CD4-positive, alpha-beta T cell treated with Interleukin-12 subunit alpha and Interleukin-12 subunit beta, for 1 hour (primary cell): Measurements from ENCODE around the gene ITGAL.
"Not testable (repeated sequence)": the region's sequence is repeated elsewhere in the genome, so short reads cannot be mapped to it uniquely, and the experiment has no call there.

Experiments used
- DNase-seq: peaks from one replicate; pipeline ENCODE4 v3.0.0-alpha.2; 2020

Gene ITGAL

DNA sequence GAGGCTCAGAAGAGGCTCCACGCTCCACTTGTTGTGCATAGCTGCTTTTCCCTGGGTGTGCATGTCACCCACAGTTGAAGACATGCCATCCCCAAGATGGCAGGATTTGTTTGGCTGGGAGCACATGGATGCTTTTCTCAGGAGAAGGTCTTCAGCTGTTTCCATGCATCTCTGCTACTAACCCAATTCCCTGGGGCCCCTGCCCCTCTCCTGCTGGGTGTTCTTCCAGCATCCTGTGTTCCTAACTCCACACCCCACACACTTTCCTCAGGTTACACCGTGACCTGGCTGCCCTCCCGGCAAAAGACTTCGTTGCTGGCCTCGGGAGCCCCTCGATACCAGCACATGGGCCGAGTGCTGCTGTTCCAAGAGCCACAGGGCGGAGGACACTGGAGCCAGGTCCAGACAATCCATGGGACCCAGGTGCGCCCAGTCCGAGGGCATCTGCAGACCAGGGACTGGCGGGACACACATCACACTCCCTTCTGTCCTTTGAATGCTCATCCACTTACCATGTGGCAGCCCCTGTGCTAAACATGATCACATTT lies 21.5 kb downstream of the ITGAL start:
- no peak for DNase-seq

DNA sequence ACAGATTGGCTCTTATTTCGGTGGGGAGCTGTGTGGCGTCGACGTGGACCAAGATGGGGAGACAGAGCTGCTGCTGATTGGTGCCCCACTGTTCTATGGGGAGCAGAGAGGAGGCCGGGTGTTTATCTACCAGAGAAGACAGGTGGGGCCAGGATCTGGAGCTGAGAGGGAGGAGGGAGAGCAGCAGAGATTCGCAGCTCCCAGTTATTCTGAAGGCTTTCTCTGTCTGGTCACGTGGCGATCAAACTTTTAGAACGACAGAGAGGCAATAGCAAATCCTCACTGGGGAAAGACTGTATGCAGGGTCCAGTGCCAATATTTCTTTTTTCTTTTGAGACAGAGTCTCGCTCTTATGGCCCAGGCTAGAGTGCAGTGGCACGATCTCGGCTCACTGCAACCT lies 22.2 kb downstream of the ITGAL start:
- DNase-seq: no peak

DNA sequence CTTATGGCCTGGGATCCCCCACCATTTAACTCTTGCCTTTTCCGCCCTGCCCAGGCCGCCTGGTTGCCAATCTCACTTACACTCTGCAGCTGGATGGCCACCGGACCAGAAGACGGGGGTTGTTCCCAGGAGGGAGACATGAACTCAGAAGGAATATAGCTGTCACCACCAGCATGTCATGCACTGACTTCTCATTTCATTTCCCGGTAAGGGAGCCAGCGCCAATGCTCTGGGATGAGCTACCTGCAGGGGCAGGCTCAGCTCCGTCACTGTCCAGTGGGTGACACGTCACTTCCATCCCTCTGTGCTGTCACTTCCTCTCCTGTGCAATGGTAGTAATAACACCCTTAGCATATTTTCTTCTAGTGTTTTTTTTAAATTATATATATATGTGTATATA lies 26.7 kb downstream of the ITGAL start:
- no peak for DNase-seq

DNA sequence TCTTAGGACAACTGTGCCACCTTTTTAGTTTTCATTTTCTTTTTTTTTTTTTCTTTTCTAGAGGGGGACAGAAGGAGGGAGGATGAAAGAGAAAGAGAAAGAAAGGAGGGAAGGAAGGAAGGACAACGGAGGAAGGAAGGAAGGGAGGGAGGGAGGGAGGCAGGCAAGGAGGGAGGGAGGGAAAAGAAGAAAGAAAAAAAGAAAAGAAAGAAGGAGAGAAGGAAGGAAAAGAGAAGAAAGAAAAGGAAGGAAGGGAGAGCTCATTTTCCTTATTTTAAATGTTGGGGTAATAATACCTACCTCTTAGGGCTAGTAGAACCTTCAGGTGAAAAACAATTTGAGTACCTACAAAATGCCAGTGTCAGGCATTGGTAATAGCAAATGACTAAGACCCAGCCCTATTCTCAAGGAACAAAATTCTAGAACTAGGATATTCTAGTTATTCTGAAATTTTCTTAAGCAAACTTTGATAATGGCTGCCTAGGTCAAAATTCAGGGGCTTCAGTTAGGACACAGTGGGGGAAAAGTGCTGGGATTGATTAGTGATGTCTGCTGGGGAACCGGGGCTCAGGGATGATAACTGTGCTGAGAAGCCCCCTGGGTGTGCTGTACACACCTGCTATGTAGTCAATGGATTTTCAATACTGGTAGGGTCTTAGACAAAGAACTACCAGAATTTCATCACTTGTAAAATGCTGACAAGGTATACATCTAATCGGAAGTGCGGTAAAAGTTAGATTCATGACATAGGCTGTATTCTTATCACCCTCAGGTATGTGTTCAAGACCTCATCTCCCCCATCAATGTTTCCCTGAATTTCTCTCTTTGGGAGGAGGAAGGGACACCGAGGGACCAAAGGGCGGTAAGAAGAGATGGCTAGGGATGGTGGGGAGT lies 31.1 kb downstream of the ITGAL start:
- DNase-seq: no peak

DNA sequence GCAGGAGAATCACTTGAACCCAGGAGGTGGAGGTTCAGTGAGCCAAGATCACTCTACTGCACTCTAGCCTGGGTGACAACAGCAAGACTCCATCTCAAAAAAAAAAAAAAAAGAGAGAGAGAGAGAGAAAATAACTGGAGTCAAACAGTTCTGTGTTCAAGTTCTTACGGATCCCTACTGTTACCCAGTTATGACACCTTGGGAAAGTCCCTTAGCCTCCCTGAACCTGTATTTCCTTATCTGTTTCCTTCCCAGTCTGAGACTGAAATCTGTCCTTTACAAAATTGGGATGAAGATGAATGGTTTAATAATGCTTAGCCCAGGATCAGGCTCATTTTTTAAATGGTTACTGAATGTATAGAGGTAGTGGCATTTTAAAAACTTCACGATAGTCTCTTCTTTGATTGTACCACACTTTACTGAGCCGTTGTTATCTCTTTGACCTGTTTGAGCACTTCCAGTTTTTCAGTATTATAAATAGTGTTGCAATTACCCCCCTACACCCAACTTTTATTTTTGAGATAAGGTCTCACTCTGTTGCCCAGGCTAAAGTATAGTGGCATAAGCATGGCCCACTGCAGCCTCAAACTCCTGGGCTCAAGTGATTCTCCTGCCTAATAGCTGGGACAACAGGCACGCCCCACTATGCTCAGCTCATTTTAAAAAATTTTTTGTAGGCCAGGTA lies 36.7 kb downstream of the ITGAL start:
- no peak for DNase-seq

DNA sequence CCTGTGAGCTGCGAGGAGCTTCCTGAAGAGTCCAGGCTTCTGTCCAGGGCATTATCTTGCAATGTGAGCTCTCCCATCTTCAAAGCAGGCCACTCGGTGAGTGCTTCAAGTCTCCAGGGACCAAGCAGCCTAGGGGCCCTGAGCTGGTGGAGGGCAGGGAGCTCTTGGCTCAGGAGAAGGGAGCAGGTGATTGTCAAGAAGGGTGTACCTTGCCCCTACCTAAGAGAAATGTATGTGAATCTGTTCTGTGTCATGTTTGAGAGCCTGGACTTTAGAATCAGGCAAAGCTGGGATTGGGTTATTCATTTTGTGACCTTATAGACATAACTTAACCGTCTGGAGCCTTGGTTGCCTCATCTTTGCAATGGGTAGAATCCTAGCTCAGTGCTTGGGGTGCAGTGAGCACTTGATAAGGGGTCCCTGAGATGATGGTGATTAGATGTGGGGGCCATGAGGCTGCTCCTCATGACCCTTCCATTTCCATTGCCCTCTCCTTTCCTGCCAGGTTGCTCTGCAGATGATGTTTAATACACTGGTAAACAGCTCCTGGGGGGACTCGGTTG lies 37.9 kb downstream of the ITGAL start:
- DNase-seq: no peak

DNA sequence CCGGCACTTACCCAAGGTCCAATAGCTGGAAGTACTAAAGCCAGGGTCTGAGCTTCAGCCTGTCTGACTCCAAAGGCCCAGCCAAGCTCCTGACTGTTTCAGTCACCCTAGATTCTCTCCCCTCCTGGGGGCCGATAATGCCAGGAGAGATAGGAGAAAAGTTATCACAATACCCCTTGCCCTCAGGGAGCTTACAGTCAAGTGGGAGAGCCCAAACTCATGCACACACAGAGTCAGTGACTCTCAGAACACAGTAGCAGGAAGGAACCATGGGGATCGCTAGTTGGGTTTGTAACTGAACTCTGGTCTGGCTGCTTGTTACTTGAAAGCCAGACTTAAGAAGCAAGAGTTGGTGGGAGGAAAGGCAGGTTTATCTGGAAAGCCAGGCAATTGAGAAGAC lies 39.0 kb downstream of the ITGAL start:
- no peak for DNase-seq

DNA sequence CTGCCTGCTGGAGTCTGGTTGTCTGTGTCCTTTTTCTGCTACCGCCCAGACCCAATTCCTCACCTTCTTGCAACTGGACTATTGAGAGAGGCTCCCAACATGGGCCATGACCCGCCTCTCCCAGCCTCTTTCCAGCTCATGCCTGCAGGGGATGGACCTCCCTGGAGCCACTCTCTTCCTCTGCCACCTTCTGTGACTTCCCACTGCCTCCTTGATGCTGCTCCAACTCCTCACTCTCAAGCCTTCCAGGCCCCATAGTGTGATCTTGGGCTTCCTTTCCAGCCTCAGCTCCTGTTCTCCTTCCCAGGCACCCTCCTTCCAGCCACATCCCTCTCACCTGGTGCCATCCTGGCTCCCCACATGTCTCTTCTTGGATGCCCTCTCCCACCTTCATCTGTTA lies 42.7 kb downstream of the ITGAL start:
- no peak for DNase-seq

DNA sequence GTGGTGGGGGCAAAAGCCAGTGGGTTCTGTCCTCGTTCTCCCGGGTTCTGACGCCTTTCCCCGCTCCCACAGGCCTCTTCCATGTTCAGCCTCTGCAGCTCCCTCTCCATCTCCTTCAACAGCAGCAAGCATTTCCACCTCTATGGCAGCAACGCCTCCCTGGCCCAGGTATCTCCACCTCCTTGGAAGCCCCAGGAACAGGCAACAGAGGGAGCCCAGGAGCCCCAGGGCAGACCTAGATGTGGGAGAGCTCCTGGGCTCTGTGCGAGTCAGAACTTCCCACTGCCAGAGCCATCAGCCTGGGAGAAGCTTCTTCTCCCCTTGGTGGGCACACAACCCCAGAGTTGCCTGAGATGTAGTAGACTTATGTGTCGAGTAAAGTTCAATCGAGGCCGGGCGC lies 46.0 kb downstream of the ITGAL start:
- DNase-seq: no peak

DNA sequence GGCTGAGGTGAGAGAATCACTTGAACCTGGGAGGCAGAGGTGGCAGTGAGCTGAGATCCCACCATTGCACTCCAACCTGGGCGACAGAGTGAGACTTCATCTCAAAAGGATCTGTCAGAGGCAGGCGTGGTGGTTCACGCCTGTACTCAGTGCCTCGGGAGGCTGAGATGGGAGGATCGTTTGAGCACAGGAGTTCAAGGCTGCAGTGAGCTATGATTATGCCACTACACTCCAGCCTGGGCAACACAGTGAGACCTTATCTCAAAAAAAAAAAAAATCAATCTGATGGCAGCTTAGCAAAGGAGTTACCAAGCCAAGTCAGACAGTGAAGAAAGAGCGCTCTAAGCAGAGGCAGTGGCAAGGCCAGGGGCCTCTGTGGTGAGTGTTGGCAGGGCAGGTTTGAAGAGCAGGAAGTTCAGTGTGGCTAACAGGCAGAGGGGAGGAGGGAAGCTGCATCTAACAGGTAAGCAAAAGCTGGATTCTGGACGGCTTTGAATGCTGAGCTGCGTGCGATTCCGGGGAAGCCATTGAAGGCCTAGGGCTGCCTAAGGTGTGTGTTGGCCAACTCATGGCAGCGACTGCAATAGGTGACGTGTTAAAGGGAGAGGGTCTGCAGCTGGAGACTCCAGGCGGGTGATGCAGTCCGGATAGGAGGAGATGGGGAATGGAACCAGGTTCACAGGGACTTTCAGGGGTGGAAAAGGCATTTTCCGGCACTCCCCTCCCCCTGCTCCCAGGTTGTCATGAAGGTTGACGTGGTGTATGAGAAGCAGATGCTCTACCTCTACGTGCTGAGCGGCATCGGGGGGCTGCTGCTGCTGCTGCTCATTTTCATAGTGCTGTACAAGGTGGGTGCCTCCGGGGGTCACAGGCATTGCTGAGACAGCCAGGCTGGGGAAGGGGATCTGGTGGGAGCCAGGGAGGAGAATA lies 46.8 kb downstream of the ITGAL start:
- no peak for DNase-seq

DNA sequence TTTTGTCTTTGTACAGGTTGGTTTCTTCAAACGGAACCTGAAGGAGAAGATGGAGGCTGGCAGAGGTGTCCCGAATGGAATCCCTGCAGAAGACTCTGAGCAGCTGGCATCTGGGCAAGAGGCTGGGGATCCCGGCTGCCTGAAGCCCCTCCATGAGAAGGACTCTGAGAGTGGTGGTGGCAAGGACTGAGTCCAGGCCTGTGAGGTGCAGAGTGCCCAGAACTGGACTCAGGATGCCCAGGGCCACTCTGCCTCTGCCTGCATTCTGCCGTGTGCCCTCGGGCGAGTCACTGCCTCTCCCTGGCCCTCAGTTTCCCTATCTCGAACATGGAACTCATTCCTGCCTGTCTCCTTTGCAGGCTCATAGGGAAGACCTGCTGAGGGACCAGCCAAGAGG lies 48.9 kb downstream of the ITGAL start:
- DNase-seq: no peak

DNA sequence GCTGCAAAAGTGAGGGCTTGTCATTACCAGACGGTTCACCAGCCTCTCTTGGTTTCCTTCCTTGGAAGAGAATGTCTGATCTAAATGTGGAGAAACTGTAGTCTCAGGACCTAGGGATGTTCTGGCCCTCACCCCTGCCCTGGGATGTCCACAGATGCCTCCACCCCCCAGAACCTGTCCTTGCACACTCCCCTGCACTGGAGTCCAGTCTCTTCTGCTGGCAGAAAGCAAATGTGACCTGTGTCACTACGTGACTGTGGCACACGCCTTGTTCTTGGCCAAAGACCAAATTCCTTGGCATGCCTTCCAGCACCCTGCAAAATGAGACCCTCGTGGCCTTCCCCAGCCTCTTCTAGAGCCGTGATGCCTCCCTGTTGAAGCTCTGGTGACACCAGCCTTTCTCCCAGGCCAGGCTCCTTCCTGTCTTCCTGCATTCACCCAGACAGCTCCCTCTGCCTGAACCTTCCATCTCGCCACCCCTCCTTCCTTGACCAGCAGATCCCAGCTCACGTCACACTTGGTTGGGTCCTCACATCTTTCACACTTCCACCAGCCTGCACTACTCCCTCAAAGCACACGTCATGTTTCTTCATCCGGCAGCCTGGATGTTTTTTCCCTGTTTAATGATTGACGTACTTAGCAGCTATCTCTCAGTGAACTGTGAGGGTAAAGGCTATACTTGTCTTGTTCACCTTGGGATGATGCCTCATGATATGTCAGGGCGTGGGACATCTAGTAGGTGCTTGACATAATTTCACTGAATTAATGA lies 49.5 kb downstream of the ITGAL start:
- DNase-seq: no peak

DNA sequence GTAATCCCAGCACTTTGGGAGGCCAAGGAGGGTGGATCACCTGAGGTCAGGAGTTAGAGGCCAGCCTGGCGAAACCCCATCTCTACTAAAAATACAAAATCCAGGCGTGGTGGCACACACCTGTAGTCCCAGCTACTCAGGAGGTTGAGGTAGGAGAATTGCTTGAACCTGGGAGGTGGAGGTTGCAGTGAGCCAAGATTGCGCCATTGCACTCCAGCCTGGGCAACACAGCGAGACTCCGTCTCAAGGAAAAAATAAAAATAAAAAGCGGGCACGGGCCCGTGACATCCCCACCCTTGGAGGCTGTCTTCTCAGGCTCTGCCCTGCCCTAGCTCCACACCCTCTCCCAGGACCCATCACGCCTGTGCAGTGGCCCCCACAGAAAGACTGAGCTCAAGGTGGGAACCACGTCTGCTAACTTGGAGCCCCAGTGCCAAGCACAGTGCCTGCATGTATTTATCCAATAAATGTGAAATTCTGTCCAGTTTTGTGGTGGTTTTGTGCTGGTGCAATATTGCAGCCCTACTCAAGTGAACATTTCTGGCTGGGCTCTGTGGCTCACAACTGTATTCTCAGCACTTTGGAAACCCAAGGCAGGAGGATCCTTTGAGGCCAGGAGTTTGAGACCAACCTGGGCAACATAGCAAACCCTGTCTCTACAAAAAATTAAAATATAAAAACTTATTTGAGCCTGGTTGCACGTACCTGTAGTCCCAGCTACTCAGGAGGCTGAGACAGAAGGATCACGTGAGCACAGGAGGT lies 50.3 kb downstream of the ITGAL start:
- DNase-seq: not testable (repeated sequence)

DNA sequence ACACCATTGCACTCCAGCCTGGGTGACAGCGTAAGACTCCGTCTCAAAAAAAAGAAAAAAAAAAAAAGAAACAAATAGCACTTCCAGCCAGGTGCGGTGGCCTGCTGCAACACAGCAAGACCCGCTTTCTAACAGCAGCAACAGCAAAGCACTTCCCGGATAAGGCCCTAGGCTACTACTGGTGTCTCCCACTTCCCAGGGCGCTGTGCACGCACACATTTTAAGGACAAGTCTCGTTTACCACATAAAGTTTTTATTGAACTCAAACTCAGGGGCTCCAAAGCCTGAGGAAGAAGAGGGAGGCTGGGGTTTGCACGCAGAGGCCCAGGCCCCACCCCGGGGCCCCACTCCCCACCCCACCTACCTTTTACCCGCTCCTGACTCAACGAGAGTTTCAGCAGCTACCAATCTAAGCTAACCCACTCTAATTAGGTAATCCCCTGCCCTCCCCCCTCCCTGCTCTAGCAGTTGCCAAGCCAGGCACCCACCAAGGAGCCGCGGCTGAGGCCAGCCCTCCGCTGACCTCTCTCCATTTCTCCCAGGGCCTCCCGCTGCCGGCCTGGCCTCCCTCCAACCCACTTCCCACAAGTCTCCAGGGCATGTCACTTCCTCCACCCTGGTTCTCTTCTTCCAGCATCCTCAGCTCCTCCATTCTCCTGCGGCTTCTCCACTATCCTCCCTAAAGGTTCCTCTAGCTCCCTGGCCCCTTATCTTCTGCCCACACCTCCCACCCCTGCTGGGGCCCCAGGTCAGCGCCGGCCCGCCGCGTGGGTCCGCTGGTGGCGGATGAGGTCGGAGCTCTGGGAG lies 51.4 kb downstream of the ITGAL start:
- no peak for DNase-seq

DNA sequence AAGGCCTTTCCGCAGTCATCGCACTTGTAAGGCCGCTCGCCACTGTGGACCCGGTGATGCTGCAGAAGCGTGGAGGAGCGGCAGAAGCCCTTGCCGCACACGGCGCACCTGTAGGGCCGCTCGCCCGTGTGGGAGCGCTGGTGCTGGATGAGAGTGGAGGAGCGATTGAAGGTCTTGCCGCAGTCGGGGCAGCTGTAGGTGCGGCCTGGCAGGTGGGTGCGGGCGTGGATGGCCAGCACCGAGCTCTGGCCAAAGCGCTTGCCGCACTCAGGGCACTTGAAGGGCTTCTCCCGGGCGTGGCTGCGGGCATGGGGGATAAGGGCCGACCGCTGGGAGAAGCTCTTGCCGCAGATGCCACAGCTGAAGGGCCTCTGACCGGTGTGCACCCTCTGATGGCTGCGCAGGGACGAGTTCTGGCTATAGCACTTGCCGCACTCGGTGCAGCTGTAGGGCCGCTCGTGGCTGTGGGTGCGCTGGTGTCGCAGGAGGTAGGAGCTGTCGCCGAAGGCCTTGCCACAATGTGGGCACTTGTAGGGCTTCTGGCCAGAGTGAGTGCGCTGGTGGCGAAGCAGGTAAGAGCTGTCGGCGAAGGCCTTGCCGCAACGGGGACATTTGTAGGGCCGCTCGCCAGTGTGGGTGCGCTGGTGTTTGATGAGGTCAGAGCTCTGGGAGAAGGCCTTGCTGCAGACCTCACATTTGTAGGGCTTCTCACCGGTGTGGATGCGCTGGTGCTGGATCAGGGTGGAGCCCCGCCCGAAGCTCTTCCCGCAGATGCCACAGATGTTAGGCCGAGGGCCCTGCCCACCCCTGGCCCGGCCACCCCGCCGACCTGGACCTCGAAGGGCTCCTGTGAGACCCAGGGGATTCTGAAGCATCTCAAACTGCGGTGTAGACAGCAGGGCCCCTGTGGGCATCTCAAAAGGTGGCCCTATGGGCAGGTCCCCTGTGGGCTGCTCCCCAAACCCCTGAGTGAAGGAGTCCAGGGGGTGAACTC lies 52.3 kb downstream of the ITGAL start:
- no peak for DNase-seq

DNA sequence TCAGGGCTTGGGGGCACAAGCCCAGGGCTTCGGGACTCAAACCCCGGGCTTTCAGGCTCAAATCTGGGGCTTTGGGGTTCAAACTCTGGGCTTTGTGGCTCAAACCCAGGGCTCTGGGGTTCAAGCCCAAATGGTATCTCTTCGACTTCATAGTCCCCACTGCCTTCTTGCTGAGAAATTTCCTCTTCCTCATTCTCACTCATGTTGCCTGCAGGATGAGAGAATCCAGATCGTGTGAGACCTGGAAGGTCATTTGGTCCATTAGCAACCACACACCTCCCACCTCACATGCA lies 53.2 kb downstream of the ITGAL start:
- no peak for DNase-seq

DNA sequence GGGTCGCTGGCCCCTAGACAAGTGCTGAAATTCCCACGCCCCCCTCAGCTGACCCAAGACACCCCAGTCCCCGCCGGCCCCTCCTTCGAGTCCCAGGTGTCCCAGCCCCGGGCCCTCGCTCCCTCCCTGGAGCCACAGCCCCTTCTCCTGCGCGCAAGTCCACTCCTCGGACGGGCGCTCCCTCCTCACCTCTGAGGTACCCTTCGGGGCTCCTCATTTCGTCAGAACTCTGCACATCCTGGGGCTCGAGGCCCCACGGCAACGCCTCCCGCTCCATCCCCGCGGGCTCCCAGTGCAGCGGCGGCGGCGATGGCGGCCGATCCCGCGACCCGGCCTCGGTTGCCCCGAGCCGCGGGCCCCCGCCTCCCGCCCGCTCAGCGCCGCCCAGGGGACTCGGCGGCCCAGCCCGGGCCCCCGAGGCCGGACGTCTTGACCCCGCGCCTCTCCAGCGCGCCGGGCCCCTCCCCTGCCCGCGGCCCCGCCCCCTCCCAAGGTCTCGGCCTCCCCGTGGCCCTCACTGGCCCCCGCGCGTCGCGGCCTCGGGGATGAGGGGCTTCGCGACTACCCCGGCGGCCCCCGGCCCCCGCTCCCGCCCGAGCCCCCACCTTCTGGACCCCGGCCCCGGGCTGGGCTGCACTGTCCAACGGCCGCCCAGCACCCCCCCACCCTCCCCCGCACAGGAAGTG lies 53.7 kb downstream of the ITGAL start, which contains the start of gene ZNF768:
Gene ZNF768 (minus strand): TSS at position 430 of the 686 bp plus-strand sequence. CDS start 153 bp downstream, at position 277.
- no peak for DNase-seq
